GM21390 (cell line): ENCODE data around the gene AKAP6.
"Not testable (repeated sequence)": the region's sequence is repeated elsewhere in the genome, so short reads cannot be mapped to it uniquely, and the experiment has no call there.

Experiments
- ATAC-seq: cut with Tn5 transposase; IDR thresholded peaks from one replicate; pipeline ENCODE4 v1.9.1; 2021; ENCODE audit not compliant: unreplicated experiment

The AKAP6 gene

DNA sequence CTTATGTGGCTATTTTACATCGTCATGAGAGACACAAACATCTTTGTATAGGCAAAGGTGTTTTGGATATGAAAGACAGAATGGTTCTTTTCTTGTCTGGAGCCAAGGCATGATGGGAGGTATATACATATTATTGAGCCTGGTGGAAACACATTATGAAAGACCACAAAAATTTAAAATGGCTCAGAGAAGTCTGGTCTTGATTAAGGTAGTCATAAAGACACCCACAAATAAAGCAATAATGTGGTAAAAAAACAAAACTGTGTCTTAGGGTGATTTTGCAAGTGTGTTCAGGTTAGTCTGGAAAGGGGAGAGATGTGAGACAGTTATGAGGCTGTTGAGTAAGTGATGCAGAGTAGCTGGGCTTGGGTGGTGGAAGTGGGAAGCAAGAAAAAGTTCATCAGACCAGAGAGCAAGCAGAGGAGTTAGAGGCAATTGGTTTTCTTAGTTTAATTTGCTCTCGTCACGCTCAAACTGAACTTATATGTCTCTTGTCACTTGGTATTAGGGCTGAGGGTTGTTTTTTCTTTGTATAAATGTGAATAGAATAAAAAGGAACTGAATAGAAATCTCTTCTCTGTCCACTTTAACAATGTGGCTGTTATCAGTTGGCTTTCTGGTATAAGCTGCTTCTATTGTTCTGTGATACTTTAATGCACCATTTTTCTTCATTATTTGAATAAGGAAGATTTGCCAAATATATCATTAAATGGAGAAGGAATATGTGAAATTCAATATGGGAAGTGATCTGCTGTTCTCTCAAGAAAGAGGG lies 115.0 kb downstream of the AKAP6 start:
- no peak for ATAC-seq

DNA sequence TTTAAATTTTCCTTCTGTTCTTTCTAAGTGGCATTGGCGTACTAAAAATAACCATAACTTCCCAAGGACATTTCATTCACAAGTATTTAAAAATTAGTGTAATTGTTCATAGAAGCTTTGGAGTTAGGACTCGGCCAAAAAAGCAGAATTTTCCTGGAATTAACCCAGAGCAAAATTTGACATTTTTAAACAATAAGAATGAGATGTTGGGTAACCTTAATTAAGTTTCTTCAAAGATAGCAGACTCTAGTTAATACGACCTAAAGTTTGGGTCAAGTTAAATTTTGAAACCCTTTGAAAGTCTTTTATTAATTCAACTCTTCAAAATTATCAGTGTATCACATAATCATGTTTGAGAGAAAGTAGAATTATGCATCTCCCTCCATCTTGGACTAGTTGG lies 118.3 kb downstream of the AKAP6 start:
- ATAC-seq, result no peak

- ATAC-seq, result no peak
These were observed 120.5 kb downstream of the AKAP6 start for GRCh38 chr14:32449648-32450047.

- no peak for ATAC-seq
These were observed 122.0 kb downstream of the AKAP6 start for GRCh38 chr14:32450919-32451675.

GRCh38 chr14:32453857-32454810 lies 125.0 kb downstream of the AKAP6 start:
- ATAC-seq, result no peak

GRCh38 chr14:32457213-32457920 lies 128.3 kb downstream of the AKAP6 start:
- no peak for ATAC-seq

- no peak for ATAC-seq
These were observed 129.6 kb downstream of the AKAP6 start for GRCh38 chr14:32458720-32459119.

- no peak for ATAC-seq
These were observed 131.2 kb downstream of the AKAP6 start for GRCh38 chr14:32460267-32460666.

DNA sequence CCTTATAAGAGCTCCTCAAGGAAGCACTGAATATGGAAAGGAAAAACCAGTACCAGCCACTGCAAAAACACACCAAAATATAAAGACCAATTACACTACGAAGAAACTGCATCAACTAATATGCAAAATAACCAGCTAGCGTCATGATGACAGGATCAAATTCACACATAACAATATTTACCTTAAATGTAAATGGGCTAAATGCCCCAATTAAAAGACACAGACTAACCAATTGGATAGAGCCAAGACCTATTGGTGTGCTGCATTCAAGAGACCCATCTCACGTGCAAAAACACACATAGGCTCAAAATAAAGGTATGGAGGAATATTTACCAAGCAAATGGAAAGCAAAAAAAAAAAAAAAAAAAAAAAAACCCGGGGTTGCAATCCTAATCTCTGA lies 133.5 kb downstream of the AKAP6 start:
- ATAC-seq, result not testable (repeated sequence)

- ATAC-seq, result no peak
These were observed 139.9 kb downstream of the AKAP6 start for GRCh38 chr14:32468955-32469354.

DNA sequence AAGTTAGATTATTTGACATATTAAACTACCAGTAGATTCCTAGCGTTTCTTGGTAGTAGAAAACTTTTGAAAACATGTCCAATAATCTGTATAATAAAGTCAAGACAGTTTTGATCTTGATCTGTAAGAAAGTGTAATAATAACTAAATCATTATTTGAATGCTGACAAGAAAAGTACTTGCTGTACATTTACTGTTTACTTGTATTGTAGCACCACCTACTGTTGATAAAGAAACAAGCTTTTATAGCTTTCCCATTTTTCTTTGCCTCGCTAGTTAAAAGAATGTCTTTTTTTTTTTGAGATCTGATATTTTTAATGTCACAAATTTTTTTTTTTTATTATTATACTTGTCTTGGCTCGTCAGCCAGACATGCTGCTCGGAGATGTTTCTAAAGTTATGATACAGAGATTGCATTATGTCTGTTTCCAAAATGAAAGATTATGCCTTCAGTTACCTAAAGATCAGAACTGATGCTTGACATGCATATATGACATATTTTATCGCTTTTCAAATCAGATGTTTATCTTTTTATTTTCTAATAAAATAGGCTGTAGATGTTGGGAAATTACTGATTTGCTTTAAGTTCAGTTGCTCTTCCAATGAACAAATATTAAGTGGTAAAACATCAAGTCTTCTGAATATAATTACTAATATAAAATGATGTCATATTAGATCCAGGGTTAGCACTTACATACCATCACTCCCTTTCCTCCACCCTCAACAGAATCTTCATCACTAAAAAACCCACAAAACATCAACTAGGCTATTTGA lies 140.5 kb downstream of the AKAP6 start:
- no peak for ATAC-seq

- ATAC-seq, result no peak
These were observed 141.1 kb downstream of the AKAP6 start for GRCh38 chr14:32470161-32470715.

DNA sequence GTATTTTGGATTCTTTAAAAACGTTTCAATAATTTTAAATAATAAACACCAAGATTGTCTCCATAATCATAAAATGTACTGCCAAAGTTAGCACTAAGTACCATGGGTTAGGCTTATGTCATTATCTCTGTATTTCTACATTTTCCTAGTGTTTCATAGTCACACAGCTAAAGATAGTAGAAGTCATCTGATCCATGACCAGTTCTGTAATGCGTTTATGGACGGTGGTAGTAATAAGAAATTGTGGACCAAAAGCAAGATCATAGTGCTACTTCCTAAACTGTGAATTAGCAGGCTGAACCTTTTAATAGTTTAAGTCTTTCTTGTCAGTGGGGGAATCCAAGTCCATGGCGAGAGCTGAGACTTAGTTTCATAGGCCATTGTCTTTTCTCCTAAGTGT lies 142.1 kb downstream of the AKAP6 start:
- ATAC-seq, result no peak

GRCh38 chr14:32472076-32472475 lies 143.0 kb downstream of the AKAP6 start:
- ATAC-seq, result no peak

DNA sequence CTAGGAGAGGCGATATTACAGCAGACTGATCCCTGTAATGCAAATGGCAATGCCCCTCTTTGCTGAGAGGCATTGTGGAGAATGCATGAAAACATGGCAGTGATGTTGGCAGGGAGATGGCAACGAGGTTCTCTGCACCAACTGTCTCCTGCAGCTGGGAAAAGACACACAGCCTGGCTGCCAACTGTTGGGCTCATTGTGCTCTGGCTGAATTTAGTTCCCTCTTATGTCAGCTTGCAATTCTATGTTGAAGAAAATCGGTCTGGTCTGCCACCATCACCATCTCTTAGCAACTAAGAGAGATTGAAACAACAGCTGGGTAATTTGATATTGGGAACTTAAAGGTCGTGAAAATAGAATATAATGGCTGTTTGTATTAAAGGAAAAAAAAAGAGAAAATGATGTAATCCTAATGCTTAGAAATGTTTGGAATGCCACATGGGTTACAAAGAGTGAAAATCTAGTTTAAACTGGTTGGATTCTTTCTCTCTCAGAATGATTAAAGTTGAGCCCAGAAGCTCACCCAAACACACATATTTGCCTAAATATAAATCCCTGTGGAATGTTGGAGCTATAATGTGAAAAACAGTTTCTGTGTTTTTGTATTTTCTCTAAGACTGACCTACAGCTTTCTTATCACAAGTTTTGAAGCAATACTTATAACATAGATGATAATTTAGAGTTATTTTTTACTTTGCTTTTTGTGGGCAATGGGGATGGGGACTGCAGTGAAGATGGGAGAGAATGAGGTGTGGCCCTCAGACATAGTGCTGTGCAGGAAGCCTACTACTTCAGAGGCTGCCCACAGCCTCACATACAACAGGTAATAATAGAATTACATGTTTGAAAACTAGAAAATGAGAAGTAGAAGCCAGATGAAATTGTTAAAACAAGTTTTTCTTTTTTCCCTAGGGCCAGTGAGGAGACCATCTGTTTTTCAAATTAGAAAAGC lies 143.7 kb downstream of the AKAP6 start:
- no peak for ATAC-seq

DNA sequence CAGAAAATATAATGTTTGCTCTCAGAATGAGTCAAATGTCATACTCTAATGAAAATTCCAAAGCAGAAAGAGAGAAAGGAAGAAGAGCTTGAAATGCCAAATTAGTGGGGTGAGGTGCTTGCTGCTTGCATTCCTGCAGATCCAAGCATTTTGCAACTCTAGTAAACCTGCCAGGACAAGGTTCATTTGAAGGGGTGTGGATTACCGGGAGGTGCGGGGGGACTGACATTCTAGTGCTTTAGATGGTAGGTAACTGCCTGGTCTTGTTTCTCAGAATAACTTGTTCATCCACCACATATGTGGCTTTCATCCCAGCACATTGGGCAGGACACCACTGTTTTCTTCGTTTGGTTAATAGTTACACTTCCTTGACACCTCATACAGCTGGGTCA lies 144.4 kb downstream of the AKAP6 start:
- no peak for ATAC-seq

- no peak for ATAC-seq
These were observed 145.5 kb downstream of the AKAP6 start for GRCh38 chr14:32474478-32475195.

DNA sequence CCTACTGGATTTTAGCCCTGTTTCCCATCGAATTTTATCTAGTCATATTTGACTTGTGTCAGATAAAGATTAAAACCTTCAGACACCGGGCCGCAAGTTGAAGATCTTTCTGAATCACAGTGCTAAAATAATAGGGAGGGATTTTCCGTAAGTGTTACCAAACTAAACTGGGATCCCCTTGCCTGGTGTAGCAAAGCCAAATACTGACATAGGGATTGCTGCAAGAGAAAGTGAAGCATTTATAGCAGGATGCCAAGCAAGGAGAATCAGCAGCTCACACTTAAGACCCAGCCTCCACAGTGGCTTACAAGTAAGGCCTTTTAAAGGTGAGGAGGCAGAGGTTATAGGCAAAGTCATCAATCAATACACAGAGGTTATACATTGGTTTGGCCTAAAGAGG lies 147.4 kb downstream of the AKAP6 start:
- no peak for ATAC-seq
